K562 (cell line): ENCODE measurements around the gene LIX1L.

ENCODE experiments used
- HNRNPH1 ChIP-seq: fragments of 200-400 bp; formaldehyde crosslinking; optimal IDR thresholded peaks from 2 replicates; pipeline ENCODE3; 2017; ENCODE audit warnings: low read depth, mild to moderate bottlenecking, low read length, moderate library complexity
- MCM7 ChIP-seq, 2 experiments: fragments of 450-650 bp; IDR thresholded peaks; 2 replicates each; pipeline ENCODE4 v1.6.1; 2016 to 2018
- NCOA1 ChIP-seq: fragments of 450-650 bp; IDR thresholded peaks from 2 replicates; pipeline ENCODE4 v1.6.1; 2016; ENCODE audit warnings: low read depth
- NR2C1 ChIP-seq, 2 experiments: fragments of 450-650 bp; IDR thresholded peaks; 2 replicates each; pipeline ENCODE4 v1.6.1; 2017; ENCODE audit warnings: mild to moderate bottlenecking in 2 of 2, antibody characterized with exemption in 1 of 2, inconsistent platforms in 1 of 2, missing compliant biosample characterization in 1 of 2, missing genetic modification characterization in 1 of 2
- POLR2A ChIP-seq: fragments of 450-650 bp; conservative IDR thresholded peaks from 2 replicates; pipeline ENCODE4 v1.6.1; 2016
- POLR2AphosphoS5 ChIP-seq: IDR thresholded peaks from 2 replicates; pipeline ENCODE4 v1.6.1; 2011; ENCODE audit warnings: mild to moderate bottlenecking, low read depth, low read length, moderate library complexity; ENCODE audit not compliant: control insufficient read depth, insufficient read depth
- TAF1 ChIP-seq: IDR thresholded peaks from 2 replicates; pipeline ENCODE4 v1.6.1; 2011; ENCODE audit warnings: mild to moderate bottlenecking, low read length, moderate library complexity; ENCODE audit not compliant: insufficient read depth, control insufficient read depth, severe bottlenecking; ENCODE audit errors: extremely low read depth
- ZNF165 ChIP-seq: fragments of 250-450 bp; sonication (Bioruptor Pico); IDR thresholded peaks from 2 replicates; pipeline ENCODE4 v1.4.0; 2020; ENCODE audit warnings: borderline replicate concordance
- ZNF431 ChIP-seq: sonication (generic); formaldehyde crosslinking; IDR thresholded peaks from 2 replicates; pipeline ENCODE4 v1.8.0; 2022; ENCODE audit warnings: mild to moderate bottlenecking, missing genetic modification reagents
- TF ChIP-seq, protein P1 (sequence below): sonication (generic); formaldehyde crosslinking; IDR thresholded peaks from 2 replicates; pipeline ENCODE4 v1.8.0; 2022; ENCODE audit warnings: mild to moderate bottlenecking, missing genetic modification reagents, borderline replicate concordance
- TF ChIP-seq, protein P2 (sequence below): sonication (generic); formaldehyde crosslinking; IDR thresholded peaks from 2 replicates; pipeline ENCODE4 v1.8.1; 2023; ENCODE audit warnings: mild to moderate bottlenecking, missing genetic modification reagents
- TF ChIP-seq, protein P3 (sequence below): fragments of 200-800 bp; sonication (Bioruptor generic); IDR thresholded peaks from 2 replicates; pipeline ENCODE4 v1.6.1; 2016; ENCODE audit warnings: missing genetic modification characterization, missing compliant biosample characterization

DNA sequence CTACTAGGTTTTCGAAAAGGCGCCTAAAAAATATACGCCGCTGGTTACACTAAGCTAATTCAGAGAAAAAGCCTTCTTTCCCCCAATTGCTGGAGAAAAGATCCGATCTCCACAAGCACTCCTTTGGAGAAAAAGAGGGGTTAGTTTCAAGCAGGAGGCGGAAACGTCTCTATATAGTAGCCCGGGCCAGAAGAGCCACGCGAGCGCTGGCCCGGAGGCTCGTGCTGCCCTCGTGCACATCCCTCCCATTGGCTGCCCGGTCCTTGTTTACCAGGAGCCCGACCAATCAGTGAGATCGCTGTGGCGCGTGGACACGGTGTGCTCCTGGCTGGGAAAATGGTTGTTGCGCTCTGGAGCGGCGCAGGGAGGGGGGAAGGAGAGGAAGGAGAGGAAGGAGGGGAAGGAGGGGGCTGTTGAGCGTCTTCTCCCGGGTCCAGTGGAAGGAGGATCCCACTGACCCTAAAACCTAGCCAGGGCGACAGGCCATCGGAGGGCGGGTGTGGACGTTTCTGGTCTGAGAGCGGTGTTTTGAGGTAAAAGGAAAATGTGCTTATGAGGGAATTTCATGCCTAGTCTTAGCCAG lies 38.7 kb upstream of the LIX1L start, which contains the start of gene TXNIP:
- TF ChIP-seq HNRNPH1 (no peak), ZNF431 (CRISPR knock-in tag) (no peak), NCOA1 (peak; percentile 96), TAF1 (peak; percentile 92), POLR2AphosphoS5 (peak; percentile 99), ZNF165 (CRISPR knock-in tag) (no peak), MCM7 (IDR thresholded peaks at IDR 0.05) (peak in 1 of 2 experiments; percentile 100; a peak in 2 of 4 replicates), POLR2A (peak; percentile 100), NR2C1 (IDR thresholded peaks at IDR 0.05) (no peak), NR2C1 (tag; IDR thresholded peaks at IDR 0.05) (no peak)
- TF ChIP-seq, protein P1, sequence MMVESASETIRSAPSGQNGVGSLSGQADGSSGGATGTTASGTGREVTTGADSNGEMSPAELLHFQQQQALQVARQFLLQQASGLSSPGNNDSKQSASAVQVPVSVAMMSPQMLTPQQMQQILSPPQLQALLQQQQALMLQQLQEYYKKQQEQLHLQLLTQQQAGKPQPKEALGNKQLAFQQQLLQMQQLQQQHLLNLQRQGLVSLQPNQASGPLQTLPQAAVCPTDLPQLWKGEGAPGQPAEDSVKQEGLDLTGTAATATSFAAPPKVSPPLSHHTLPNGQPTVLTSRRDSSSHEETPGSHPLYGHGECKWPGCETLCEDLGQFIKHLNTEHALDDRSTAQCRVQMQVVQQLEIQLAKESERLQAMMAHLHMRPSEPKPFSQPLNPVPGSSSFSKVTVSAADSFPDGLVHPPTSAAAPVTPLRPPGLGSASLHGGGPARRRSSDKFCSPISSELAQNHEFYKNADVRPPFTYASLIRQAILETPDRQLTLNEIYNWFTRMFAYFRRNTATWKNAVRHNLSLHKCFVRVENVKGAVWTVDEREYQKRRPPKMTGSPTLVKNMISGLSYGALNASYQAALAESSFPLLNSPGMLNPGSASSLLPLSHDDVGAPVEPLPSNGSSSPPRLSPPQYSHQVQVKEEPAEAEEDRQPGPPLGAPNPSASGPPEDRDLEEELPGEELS (CRISPR knock-in tag) = no peak
- TF ChIP-seq, protein P2, sequence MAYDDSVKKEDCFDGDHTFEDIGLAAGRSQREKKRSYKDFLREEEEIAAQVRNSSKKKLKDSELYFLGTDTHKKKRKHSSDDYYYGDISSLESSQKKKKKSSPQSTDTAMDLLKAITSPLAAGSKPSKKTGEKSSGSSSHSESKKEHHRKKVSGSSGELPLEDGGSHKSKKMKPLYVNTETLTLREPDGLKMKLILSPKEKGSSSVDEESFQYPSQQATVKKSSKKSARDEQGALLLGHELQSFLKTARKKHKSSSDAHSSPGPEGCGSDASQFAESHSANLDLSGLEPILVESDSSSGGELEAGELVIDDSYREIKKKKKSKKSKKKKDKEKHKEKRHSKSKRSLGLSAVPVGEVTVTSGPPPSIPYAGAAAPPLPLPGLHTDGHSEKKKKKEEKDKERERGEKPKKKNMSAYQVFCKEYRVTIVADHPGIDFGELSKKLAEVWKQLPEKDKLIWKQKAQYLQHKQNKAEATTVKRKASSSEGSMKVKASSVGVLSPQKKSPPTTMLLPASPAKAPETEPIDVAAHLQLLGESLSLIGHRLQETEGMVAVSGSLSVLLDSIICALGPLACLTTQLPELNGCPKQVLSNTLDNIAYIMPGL (CRISPR knock-in tag) = no peak
- TF ChIP-seq, protein P3, sequence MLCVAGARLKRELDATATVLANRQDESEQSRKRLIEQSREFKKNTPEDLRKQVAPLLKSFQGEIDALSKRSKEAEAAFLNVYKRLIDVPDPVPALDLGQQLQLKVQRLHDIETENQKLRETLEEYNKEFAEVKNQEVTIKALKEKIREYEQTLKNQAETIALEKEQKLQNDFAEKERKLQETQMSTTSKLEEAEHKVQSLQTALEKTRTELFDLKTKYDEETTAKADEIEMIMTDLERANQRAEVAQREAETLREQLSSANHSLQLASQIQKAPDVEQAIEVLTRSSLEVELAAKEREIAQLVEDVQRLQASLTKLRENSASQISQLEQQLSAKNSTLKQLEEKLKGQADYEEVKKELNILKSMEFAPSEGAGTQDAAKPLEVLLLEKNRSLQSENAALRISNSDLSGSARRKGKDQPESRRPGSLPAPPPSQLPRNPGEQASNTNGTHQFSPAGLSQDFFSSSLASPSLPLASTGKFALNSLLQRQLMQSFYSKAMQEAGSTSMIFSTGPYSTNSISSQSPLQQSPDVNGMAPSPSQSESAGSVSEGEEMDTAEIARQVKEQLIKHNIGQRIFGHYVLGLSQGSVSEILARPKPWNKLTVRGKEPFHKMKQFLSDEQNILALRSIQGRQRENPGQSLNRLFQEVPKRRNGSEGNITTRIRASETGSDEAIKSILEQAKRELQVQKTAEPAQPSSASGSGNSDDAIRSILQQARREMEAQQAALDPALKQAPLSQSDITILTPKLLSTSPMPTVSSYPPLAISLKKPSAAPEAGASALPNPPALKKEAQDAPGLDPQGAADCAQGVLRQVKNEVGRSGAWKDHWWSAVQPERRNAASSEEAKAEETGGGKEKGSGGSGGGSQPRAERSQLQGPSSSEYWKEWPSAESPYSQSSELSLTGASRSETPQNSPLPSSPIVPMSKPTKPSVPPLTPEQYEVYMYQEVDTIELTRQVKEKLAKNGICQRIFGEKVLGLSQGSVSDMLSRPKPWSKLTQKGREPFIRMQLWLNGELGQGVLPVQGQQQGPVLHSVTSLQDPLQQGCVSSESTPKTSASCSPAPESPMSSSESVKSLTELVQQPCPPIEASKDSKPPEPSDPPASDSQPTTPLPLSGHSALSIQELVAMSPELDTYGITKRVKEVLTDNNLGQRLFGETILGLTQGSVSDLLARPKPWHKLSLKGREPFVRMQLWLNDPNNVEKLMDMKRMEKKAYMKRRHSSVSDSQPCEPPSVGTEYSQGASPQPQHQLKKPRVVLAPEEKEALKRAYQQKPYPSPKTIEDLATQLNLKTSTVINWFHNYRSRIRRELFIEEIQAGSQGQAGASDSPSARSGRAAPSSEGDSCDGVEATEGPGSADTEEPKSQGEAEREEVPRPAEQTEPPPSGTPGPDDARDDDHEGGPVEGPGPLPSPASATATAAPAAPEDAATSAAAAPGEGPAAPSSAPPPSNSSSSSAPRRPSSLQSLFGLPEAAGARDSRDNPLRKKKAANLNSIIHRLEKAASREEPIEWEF (CRISPR knock-in tag) = no peak
